Breast epithelium (tissue), 3 donors: Measurements from ENCODE around the gene HMCN1.

Source experiments
- POLR2A ChIP-seq: fragments of 450-650 bp; IDR thresholded peaks from one replicate; pipeline ENCODE4 v1.6.1; 2016; ENCODE audit warnings: antibody characterized with exemption, mild to moderate bottlenecking, moderate library complexity
- TF ChIP-seq, protein P1 (sequence below), 3 donors: fragments of 450-650 bp; IDR thresholded peaks; one replicate each; pipeline ENCODE4 v1.5.1; 2016 to 2017; ENCODE audit warnings: antibody characterized with exemption in 3 of 3, mild to moderate bottlenecking in 3 of 3, moderate library complexity in 3 of 3

DNA sequence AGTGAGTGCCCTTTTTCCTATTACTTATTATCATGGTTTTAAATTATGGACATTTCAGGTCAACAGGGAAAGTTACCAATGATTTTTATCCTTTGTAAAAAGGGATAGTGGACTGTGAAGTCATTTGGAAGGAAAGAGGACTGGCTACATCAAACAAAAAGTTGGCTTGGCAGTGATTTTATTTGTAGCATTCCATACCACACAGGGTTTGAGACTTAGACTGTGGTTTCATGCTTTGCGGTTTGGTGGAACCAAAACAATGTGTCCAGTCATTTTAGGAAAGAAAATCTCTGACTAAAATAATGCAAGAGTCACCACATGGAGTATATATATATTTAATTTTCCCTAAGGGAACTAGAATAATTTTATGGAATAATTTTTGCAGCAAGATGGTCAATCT is 239.5 kb downstream of the HMCN1 start:
- TF ChIP-seq POLR2A = no peak
- TF ChIP-seq, protein P1, sequence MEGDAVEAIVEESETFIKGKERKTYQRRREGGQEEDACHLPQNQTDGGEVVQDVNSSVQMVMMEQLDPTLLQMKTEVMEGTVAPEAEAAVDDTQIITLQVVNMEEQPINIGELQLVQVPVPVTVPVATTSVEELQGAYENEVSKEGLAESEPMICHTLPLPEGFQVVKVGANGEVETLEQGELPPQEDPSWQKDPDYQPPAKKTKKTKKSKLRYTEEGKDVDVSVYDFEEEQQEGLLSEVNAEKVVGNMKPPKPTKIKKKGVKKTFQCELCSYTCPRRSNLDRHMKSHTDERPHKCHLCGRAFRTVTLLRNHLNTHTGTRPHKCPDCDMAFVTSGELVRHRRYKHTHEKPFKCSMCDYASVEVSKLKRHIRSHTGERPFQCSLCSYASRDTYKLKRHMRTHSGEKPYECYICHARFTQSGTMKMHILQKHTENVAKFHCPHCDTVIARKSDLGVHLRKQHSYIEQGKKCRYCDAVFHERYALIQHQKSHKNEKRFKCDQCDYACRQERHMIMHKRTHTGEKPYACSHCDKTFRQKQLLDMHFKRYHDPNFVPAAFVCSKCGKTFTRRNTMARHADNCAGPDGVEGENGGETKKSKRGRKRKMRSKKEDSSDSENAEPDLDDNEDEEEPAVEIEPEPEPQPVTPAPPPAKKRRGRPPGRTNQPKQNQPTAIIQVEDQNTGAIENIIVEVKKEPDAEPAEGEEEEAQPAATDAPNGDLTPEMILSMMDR (IDR thresholded peaks at IDR 0.05) = no peak
